ENCODE results near the gene DNAAF3.

The DNAAF3 gene

GRCh38 chr19:55166530-55167268 lies at the start of gene DNAAF3:
DNAAF3 (minus strand) TSS chr19:55166613; CDS start chr19:55166413, 200 bp downstream.
- peak; percentile 81 to 87 for DNase-seq

GRCh38 chr19:55213547-55213946 lies 47.1 kb upstream of the DNAAF3 start:
- no peak for DNase-seq

GRCh38 chr19:55212447-55212846 lies 46.0 kb upstream of the DNAAF3 start:
- DNase-seq: peak; percentile 46 to 51

GRCh38 chr19:55209693-55210472 lies 43.5 kb upstream of the DNAAF3 start:
- no peak for DNase-seq

- DNase-seq: no peak
These were observed 42.7 kb upstream of the DNAAF3 start, which contains the start of gene PTPRH for GRCh38 chr19:55208880-55209692. PTPRH (minus strand) TSS chr19:55209501; CDS start chr19:55209433, 68 bp downstream.

- peak in 1 of 2 donors; percentile 53 for DNase-seq
These were observed 40.5 kb upstream of the DNAAF3 start for GRCh38 chr19:55206664-55207500.

- DNase-seq: peak; percentile 17 to 19
These were observed 35.8 kb upstream of the DNAAF3 start for GRCh38 chr19:55202199-55202598.

GRCh38 chr19:55199620-55200204 lies 33.3 kb upstream of the DNAAF3 start:
- no peak for DNase-seq

- no peak for DNase-seq
These were observed 32.2 kb upstream of the DNAAF3 start for GRCh38 chr19:55198651-55199050.

GRCh38 chr19:55197528-55197927 lies 31.1 kb upstream of the DNAAF3 start:
- DNase-seq: no peak

- no peak for DNase-seq
These were observed 30.4 kb upstream of the DNAAF3 start for GRCh38 chr19:55196803-55197202.

- DNase-seq: no peak
These were observed 27.1 kb upstream of the DNAAF3 start for GRCh38 chr19:55193481-55193880.

GRCh38 chr19:55189403-55189835 lies 23.0 kb upstream of the DNAAF3 start:
- no peak for DNase-seq

GRCh38 chr19:55188625-55189024 lies 22.2 kb upstream of the DNAAF3 start:
- DNase-seq: no peak

GRCh38 chr19:55186080-55186479 lies 19.7 kb upstream of the DNAAF3 start:
- no peak for DNase-seq

- no peak for DNase-seq
These were observed 15.3 kb upstream of the DNAAF3 start for GRCh38 chr19:55181740-55182139.

GRCh38 chr19:55179606-55180484 lies 13.4 kb upstream of the DNAAF3 start, which contains the start of gene SYT5:
SYT5 (minus strand) TSS chr19:55180289; CDS start chr19:55179041, 1,248 bp downstream.
- DNase-seq: peak; percentile 48 to 61

GRCh38 chr19:55178781-55179599 lies 12.6 kb upstream of the DNAAF3 start:
- peak; percentile 93 to 96 for DNase-seq

GRCh38 chr19:55176076-55176475 lies 9.7 kb upstream of the DNAAF3 start:
- no peak for DNase-seq

Measured in CD4-positive, alpha-beta T cell treated with Interleukin-4 for 1 hour (primary cell).